Measurements from ENCODE around the gene OSBPL6. TPM values are rescaled to one million over a fixed set of nuclear protein-coding genes. Genes with fewer than 3 reads are reported as not detected.

OSBPL6 gene
- total RNA-seq, 1 experiment from 2014 or later, result 4.6 TPM

DNA sequence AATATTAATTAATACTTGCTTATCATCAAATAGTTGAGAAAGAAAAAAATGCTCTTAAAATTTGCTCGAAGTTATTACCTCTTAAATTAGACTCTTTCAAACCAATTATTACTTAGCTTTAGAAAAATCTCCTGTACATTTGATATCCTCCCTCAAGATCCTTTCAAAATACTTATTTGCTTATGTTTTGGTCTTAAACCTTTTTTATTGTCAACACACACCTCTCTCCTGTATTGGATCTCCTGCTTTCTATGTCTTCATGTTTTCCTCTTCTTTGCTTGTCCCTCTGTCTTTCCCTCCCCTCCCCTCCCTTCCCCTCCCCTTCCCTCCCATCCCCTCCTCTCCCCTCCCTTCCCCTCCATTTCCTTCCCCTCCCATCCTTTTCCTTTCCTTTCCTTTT is 14.0 kb downstream of the OSBPL6 start:
- no peak overlapping the region for H3K27ac Mint-ChIP-seq
- peaks cover 0 to 5% (median 2%) of the 10 kb centered on the region in 3 experiments; a peak in 3 of 7 replicates for H3K36me3 Mint-ChIP-seq (ENCODE audit: insufficient read depth in 1 of 3, low read depth in 3 of 3)
- Histone ChIP-seq H3K9me3 (ENCODE audit: control insufficient read depth, low read depth, low read length) (no peaks in the 10 kb centered on the region), H2AK5ac (ENCODE audit: insufficient read length, low read length) (no peak overlapping the region), H3K4ac (ENCODE audit: low read depth, low read length) (no peak overlapping the region), H3K79me2 (ENCODE audit: insufficient read depth, low read length) (no peaks in the 10 kb centered on the region), H3K4me2 (ENCODE audit: insufficient read depth, insufficient read length, low read length) (no peak overlapping the region), H4K8ac (replicated peaks; ENCODE audit: insufficient read length, low read depth, low read length) (no peak overlapping the region), H4K20me1 (ENCODE audit: control insufficient read depth, insufficient read depth, insufficient read length) (no peaks in the 10 kb centered on the region), H2BK15ac (ENCODE audit: low read depth, low read length) (no peak overlapping the region), H3K23ac (ENCODE audit: insufficient read length, low read depth, low read length) (no peak overlapping the region), H3K18ac (ENCODE audit: insufficient read length, low read depth, low read length) (no peak overlapping the region), H2AFZ (ENCODE audit: low read length) (no peak overlapping the region), H3K23me2 (ENCODE audit: insufficient read length, low read depth, low read length, poor library complexity, severe bottlenecking) (no peaks in the 10 kb centered on the region), H3K27ac (ENCODE audit: insufficient read length, low read depth, low read length) (no peak overlapping the region), H3K14ac (ENCODE audit: insufficient read depth, low read length) (no peak overlapping the region), H2BK20ac (ENCODE audit: low read depth, low read length, poor library complexity, severe bottlenecking) (no peak overlapping the region), H2BK120ac (ENCODE audit: low read depth, low read length, poor library complexity, severe bottlenecking) (no peak overlapping the region), H3K27me3 (ENCODE audit: insufficient read depth, low read length) (peaks cover 3% of the 10 kb centered on the region), H3K79me1 (ENCODE audit: insufficient read depth, low read depth, low read length, poor library complexity, severe bottlenecking) (no peaks in the 10 kb centered on the region), H4K91ac (ENCODE audit: insufficient read length, low read depth, low read length) (no peak overlapping the region), H3K56ac (ENCODE audit: insufficient read length, low read depth, low read length) (no peak overlapping the region), H2BK12ac (ENCODE audit: insufficient read length, low read depth, low read length) (no peak overlapping the region), H2BK5ac (ENCODE audit: insufficient read length, low read length) (no peak overlapping the region), H3T11ph (ENCODE audit: low read length) (no peak overlapping the region), H3K4me1 (ENCODE audit: insufficient read depth, low read length) (no peaks in the 10 kb centered on the region), H3K9ac (ENCODE audit: extremely low read depth, insufficient read length, low read length) (no peak overlapping the region), H4K5ac (ENCODE audit: insufficient read length, low read depth, low read length) (no peak overlapping the region)
- TF ChIP-seq, protein P1, sequence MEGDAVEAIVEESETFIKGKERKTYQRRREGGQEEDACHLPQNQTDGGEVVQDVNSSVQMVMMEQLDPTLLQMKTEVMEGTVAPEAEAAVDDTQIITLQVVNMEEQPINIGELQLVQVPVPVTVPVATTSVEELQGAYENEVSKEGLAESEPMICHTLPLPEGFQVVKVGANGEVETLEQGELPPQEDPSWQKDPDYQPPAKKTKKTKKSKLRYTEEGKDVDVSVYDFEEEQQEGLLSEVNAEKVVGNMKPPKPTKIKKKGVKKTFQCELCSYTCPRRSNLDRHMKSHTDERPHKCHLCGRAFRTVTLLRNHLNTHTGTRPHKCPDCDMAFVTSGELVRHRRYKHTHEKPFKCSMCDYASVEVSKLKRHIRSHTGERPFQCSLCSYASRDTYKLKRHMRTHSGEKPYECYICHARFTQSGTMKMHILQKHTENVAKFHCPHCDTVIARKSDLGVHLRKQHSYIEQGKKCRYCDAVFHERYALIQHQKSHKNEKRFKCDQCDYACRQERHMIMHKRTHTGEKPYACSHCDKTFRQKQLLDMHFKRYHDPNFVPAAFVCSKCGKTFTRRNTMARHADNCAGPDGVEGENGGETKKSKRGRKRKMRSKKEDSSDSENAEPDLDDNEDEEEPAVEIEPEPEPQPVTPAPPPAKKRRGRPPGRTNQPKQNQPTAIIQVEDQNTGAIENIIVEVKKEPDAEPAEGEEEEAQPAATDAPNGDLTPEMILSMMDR (conservative IDR thresholded peaks at IDR 0.05), result no peak
- no peak overlapping the region for H3K4me3 Mint-ChIP-seq
- no peak for DNase-seq
- H3K4me1 Mint-ChIP-seq, result peaks cover 28 to 35% of the 10 kb centered on the region in 2 experiments
- no CpG with 5 or more reads among the region's 1 CpG for WGBS (ENCODE audit: extremely low coverage, insufficient read length, low lambda C conversion rate)
- H3K27me3 Mint-ChIP-seq (ENCODE audit: low read depth), result peaks cover 65% of the 10 kb centered on the region
- peaks cover 1 to 3% of the 10 kb centered on the region in 2 experiments; a peak in 2 of 5 replicates for H3K9me3 Mint-ChIP-seq

Data from H9 (cell line).